A549 treated with DMSO at 1 μM for 4 hours (cell line): ENCODE measurements around the gene STK10. TPM values are rescaled to one million over a fixed set of nuclear protein-coding genes. Genes with fewer than 3 reads are reported as not detected.

ENCODE experiments used
- total RNA-seq: library from RNA; stranded (reverse); fragments of 200-300 nt; extraction: Qiagen RNA extraction; gene quantifications from 5 replicates; pipeline ENCODE4 v1.2.3, GENCODE V29; 2022; ENCODE audit warnings: low read depth

STK10 gene
- total RNA-seq = 21.5 to 24.7 TPM (median 22.1 TPM) in 5 replicates

DNA sequence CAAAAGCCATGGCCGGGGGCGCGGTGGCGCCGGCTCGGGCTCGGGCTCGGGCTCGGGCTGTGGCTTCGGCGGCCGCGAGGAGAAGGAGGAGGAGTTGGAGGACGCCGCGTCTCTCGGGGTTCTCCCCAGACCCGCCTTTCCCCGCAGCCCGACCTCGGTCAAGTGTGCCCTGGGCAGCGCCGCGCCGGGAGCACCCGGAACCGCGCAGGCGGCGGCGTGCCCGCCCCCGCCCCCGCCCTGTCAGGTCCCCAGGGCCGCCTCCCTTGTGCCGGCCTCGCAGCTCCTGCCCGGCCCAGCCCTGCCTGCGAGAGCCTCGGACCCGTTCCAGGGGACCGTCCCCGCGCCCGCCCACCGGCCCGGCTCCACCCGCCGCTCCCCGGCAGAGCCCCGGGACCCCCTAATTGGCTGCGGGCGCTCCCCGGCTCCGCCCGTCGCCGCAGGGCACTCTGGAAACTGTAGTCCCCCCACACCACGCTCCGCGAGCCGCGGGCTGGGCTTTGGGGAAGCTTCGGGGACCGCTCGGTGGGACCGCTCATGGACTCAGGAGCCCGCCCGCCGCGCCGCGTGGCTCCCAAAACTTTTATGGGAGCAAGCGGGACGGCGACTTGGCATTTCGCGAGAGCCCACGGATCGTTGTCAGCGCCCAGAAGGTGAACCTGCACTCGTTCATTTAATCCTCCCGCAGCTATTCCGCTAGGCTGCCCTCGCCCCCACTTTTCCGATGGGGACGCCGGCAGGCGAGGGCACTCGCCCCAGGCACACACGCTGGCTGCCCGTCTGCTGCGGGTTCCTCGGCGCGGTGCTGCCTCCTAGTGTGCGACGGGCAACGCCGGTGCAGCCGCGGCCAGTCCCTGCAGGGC is at the start of gene STK10:
Gene STK10 (minus strand): TSS at position 192 of the 860 bp plus-strand sequence. CDS start 182 bp downstream, at position 10.

DNA sequence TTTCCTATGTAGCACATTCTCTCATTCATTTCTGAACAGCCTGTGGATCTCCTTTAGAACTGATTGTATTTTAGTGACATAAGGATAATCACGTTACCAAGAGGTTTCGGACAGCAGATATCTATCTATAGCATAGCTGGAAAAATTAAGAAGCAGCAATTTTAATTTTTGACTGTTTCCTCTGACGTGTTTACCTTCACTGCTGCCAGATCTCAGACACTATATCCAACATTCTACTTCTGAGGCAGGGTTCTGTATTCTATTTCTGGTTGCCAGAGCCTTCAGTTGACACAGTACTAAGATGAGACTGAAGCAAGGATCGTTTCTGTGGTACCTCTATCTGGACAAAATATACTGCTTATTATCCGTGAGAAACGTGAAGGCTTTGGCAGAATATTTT is 5.8 kb upstream of the STK10 start, which contains the start of gene EFCAB9:
Gene EFCAB9 (plus strand): TSS at position 301 of the 400 bp plus-strand sequence. CDS start 1 bp downstream, at position 302.

DNA sequence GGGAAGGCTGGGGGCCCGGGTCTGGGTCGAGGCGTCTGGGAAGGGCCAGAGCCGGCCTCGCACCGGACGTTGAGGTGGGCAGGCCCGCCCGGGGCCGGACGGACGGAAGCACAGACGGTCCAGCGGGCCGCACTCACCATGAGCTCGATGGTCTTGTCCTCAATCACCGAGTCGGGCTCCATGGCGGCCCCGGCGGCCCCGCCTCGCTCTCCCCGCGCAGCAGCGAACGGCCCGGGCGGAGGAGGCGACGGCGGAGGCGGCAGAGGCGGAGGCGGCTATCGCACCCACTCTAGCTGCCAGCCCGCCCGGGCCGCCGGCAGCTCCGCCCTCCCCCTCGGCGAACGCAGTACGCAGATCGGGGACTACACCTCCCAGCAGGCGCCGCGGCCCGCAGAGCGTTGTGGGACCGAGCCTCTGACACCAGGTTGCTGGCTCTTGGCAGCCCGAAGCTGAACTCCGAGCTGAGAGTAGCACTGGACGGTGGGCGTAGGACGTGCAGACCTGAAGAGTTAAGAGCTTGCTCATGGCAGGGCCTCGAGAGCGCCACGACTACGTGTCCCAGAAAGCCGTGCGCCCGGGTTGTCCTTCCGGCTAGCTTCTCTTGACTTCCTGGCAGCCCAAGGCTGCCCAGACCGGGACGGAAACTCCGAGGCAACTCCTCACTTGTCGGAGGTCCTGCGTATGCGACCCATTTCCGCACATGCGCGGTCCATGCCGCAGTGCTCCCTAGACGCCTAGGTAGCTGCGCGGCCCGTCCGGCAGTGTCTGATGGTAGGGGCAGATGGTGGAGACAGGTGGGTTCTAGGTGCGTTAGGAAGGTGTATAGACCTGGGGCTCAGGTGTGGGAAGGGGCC is 181.5 kb downstream of the STK10 start, which contains the start of gene FBXW11:
Gene FBXW11 (minus strand): TSS at position 318 of the 854 bp plus-strand sequence. CDS start 136 bp downstream, at position 182.

Other genes starting within 250 kb of the STK10 start
- gene FBXW11, start 181.6 kb downstream of the STK10 start, total RNA-seq = 35.7 to 46.8 TPM (median 41.4 TPM) in 5 replicates
- not detected in 5 replicates for gene EFCAB9, start 5.9 kb upstream of the STK10 start, total RNA-seq
- gene UBTD2, start 95.5 kb upstream of the STK10 start, total RNA-seq = 13.0 to 17.8 TPM (median 16.0 TPM) in 5 replicates